Upper lobe of right lung (tissue), 1 donor: ENCODE measurements around the gene PRR16. TPM values are rescaled to one million over a fixed set of nuclear protein-coding genes. Genes with fewer than 3 reads are reported as not detected.

Experiments used
- ATAC-seq: fragments of 200-7000 bp; cut with Tn5 transposase; one replicate; pipeline ENCODE4 v1.9.1; 2020; ENCODE audit warnings: mild to moderate bottlenecking, moderate library complexity
- DNase-seq: peaks from one replicate; pipeline ENCODE4 v3.0.0-alpha.2; 2020
- H3K27ac ChIP-seq: fragments of 200-600 bp; one replicate; pipeline ENCODE4 v1.8.0; 2022
- H3K27me3 ChIP-seq: fragments of 200-600 bp; one replicate; pipeline ENCODE4 v1.8.0; 2022; ENCODE audit warnings: mild to moderate bottlenecking
- H3K36me3 ChIP-seq: fragments of 200-600 bp; one replicate; pipeline ENCODE4 v1.8.0; 2022
- H3K4me1 ChIP-seq: fragments of 200-600 bp; one replicate; pipeline ENCODE4 v1.8.0; 2022
- H3K4me3 ChIP-seq: fragments of 200-600 bp; one replicate; pipeline ENCODE4 v1.8.0; 2022; ENCODE audit warnings: mild to moderate bottlenecking
- H3K9me3 ChIP-seq: fragments of 200-600 bp; one replicate; pipeline ENCODE4 v1.8.0; 2022
- CTCF ChIP-seq: fragments of 200-600 bp; IDR thresholded peaks from one replicate; pipeline ENCODE4 v1.8.0; 2022; ENCODE audit warnings: antibody characterized with exemption
- intact Hi-C: fragments of 100-400 bp; cut with DNase I; formaldehyde crosslinking; loops from one replicate; pipeline ENCODE4 v1.11.0; 2022
- total RNA-seq: library from RNA; stranded (reverse); fragmentation: NEBNext Ultra II Directional; extraction: Animal tissue kit (Norgen Biotek cat#: 25700); gene quantifications from one replicate; pipeline ENCODE4 v1.2.1, GENCODE V29; 2021
- donor health status: DM: no; HTN: yes; CAD: no; lungs with severe emphysema.

Gene PRR16
- total RNA-seq, 1 donor from 2014 or later = 3.1 TPM

GRCh38 chr5:120582635-120583034, 118.5 kb downstream of the PRR16 start:
- intact Hi-C loops = no loop called here
- no peaks in the 10 kb centered on the region for H3K27me3 ChIP-seq
- no peaks in the 10 kb centered on the region for H3K36me3 ChIP-seq
- DNase-seq = no peak
- H3K27ac ChIP-seq = no peak overlapping the region
- no peaks in the 10 kb centered on the region for H3K4me1 ChIP-seq
- no peaks in the 10 kb centered on the region for H3K9me3 ChIP-seq
- ATAC-seq = no peak
- no peak overlapping the region for H3K4me3 ChIP-seq
- no peak for TF ChIP-seq CTCF

- no peaks in the 10 kb centered on the region for H3K9me3 ChIP-seq
- no peak for TF ChIP-seq CTCF
- no peak overlapping the region for H3K27ac ChIP-seq
- H3K4me1 ChIP-seq = no peaks in the 10 kb centered on the region
- no peaks in the 10 kb centered on the region for H3K27me3 ChIP-seq
- no peak for ATAC-seq
- no peaks in the 10 kb centered on the region for H3K36me3 ChIP-seq
- no peak for DNase-seq
- intact Hi-C loops = no loop called here
- no peak overlapping the region for H3K4me3 ChIP-seq
Observed at GRCh38 chr5:120586646-120587045, 122.5 kb downstream of the PRR16 start.

- no peaks in the 10 kb centered on the region for H3K27me3 ChIP-seq
- intact Hi-C loops = no loop called here
- DNase-seq = no peak
- H3K4me3 ChIP-seq = no peak overlapping the region
- H3K27ac ChIP-seq = no peak overlapping the region
- H3K4me1 ChIP-seq = no peaks in the 10 kb centered on the region
- TF ChIP-seq CTCF = no peak
- no peak for ATAC-seq
- no peaks in the 10 kb centered on the region for H3K9me3 ChIP-seq
- H3K36me3 ChIP-seq = no peaks in the 10 kb centered on the region
Observed at GRCh38 chr5:120591911-120592310, 127.8 kb downstream of the PRR16 start.

- intact Hi-C loops = no loop called here
- Histone ChIP-seq H3K4me1 (no peaks in the 10 kb centered on the region), H3K9me3 (no peaks in the 10 kb centered on the region), H3K4me3 (no peak overlapping the region), H3K27me3 (no peaks in the 10 kb centered on the region), H3K36me3 (no peaks in the 10 kb centered on the region), H3K27ac (no peak overlapping the region)
- TF ChIP-seq CTCF = no peak
- ATAC-seq (no peak), DNase-seq (no peak)
Observed at GRCh38 chr5:120599576-120599975, 135.5 kb downstream of the PRR16 start.

- Histone ChIP-seq H3K4me3 (no peak overlapping the region), H3K27me3 (no peaks in the 10 kb centered on the region), H3K36me3 (no peaks in the 10 kb centered on the region), H3K27ac (no peak overlapping the region), H3K9me3 (no peaks in the 10 kb centered on the region), H3K4me1 (no peaks in the 10 kb centered on the region)
- intact Hi-C loops = no loop called here
- no peak for ATAC-seq
- no peak for DNase-seq
- TF ChIP-seq CTCF = no peak
Observed at GRCh38 chr5:120600639-120601038, 136.5 kb downstream of the PRR16 start.

GRCh38 chr5:120602033-120602432, 137.9 kb downstream of the PRR16 start:
- TF ChIP-seq CTCF = no peak
- no peak for DNase-seq
- no peaks in the 10 kb centered on the region for H3K36me3 ChIP-seq
- H3K9me3 ChIP-seq = no peaks in the 10 kb centered on the region
- H3K27me3 ChIP-seq = no peaks in the 10 kb centered on the region
- intact Hi-C loops = no loop called here
- no peaks in the 10 kb centered on the region for H3K4me1 ChIP-seq
- H3K27ac ChIP-seq = no peak overlapping the region
- H3K4me3 ChIP-seq = no peak overlapping the region
- no peak for ATAC-seq
